Fibroblast of lung (primary cell): ENCODE results near the gene MORC4. TPM values are rescaled to one million over a fixed set of nuclear protein-coding genes. Genes with fewer than 3 reads are reported as not detected.

ENCODE experiments used
- DNase-seq, 2 donors: peaks; one replicate each; pipeline versions ENCODE4 v3.0.0 to v3.0.0-alpha.2; 2010; ENCODE audit warnings: low read depth in 2 of 2
- H2AFZ ChIP-seq: 2 replicates; pipeline ENCODE4 v1.5.1; 2012; ENCODE audit warnings: low read length, control low read depth, inconsistent platforms
- H3K27ac ChIP-seq: 2 replicates; pipeline ENCODE4 v1.5.1; 2011; ENCODE audit warnings: low read length, control low read depth; ENCODE audit not compliant: insufficient read depth
- H3K27me3 ChIP-seq: 2 replicates; pipeline ENCODE4 v1.5.1; 2011; ENCODE audit warnings: mild to moderate bottlenecking, low read length; ENCODE audit not compliant: control insufficient read depth, insufficient read depth
- H3K36me3 ChIP-seq: 2 replicates; pipeline ENCODE4 v1.5.1; 2011; ENCODE audit warnings: low read length; ENCODE audit not compliant: control insufficient read depth, insufficient read depth
- H3K4me1 ChIP-seq: 2 replicates; pipeline ENCODE4 v1.5.1; 2011; ENCODE audit warnings: low read length; ENCODE audit not compliant: control insufficient read depth, insufficient read depth; ENCODE audit errors: extremely low read depth
- H3K4me2 ChIP-seq: 2 replicates; pipeline ENCODE4 v1.5.1; 2011; ENCODE audit warnings: low read length, control low read depth; ENCODE audit not compliant: insufficient read depth; ENCODE audit errors: extremely low read depth
- H3K4me3 ChIP-seq, 4 experiments: fragments of 200-600 bp in 1 of 4; sonication (generic) in 1 of 4; replicated peaks in 1 of 4; 2 replicates each; pipeline ENCODE4 v1.5.1; 2011 to 2016; ENCODE audit warnings: low read length in 4 of 4, low read depth in 3 of 4, mild to moderate bottlenecking in 3 of 4, control low read depth in 2 of 4, inconsistent platforms in 1 of 4, mixed read lengths in 1 of 4; ENCODE audit not compliant: insufficient read depth in 1 of 4; ENCODE audit errors: control extremely low read depth in 1 of 4
- H3K79me2 ChIP-seq: 2 replicates; pipeline ENCODE4 v1.5.1; 2012; ENCODE audit warnings: mild to moderate bottlenecking, low read length, inconsistent platforms; ENCODE audit not compliant: control insufficient read depth, insufficient read depth
- H3K9ac ChIP-seq: 2 replicates; pipeline ENCODE4 v1.5.1; 2011; ENCODE audit warnings: mild to moderate bottlenecking, low read length, control low read depth; ENCODE audit not compliant: insufficient read depth
- H3K9me3 ChIP-seq: 2 replicates; pipeline ENCODE4 v1.5.1; 2012; ENCODE audit warnings: low read depth, low read length; ENCODE audit not compliant: control insufficient read depth, insufficient read depth
- H4K20me1 ChIP-seq: 2 replicates; pipeline ENCODE4 v1.5.1; 2011; ENCODE audit warnings: low read length; ENCODE audit not compliant: control insufficient read depth, insufficient read depth; ENCODE audit errors: extremely low read depth
- EZH2 ChIP-seq: IDR thresholded peaks from 2 replicates; pipeline ENCODE4 v1.5.1; 2012; ENCODE audit warnings: low read length, control low read depth, mild to moderate bottlenecking; ENCODE audit errors: missing control alignments
- polyA minus RNA-seq: library from RNA; depleted of rRNA, polyadenylated mRNA; stranded (reverse); fragments of >200 nt; gene quantifications from 2 replicates; pipeline ENCODE4 v1.2.3, GENCODE V29; 2011; ENCODE audit warnings: low replicate concordance
- polyA plus RNA-seq, 2 donors: library from polyadenylated mRNA; depleted of rRNA in 1 of 2; stranded (reverse) in 1 of 2; unstranded in 1 of 2; fragments of >200 nt; gene quantifications; 2 replicates each; pipeline ENCODE4 v1.2.1, GENCODE V29; 2011 to 2012; ENCODE audit warnings: missing spikeins in 1 of 2
- total RNA-seq: library from RNA; depleted of rRNA; stranded (reverse); fragments of >200 nt; gene quantifications from 2 replicates; pipeline ENCODE4 v1.2.1, GENCODE V29; 2014
- TF ChIP-seq, protein P1 (sequence below), 2 donors: IDR thresholded peaks in 1 of 2; conservative IDR thresholded peaks in 1 of 2; 1 replicate in 1 of 2; 2 replicates in 1 of 2; pipeline ENCODE4 v1.5.1; 2011 to 2012; ENCODE audit warnings: low read length in 2 of 2, control low read depth in 1 of 2, inconsistent platforms in 1 of 2, low read depth in 1 of 2, mild to moderate bottlenecking in 1 of 2

Gene MORC4
- 43.7 and 44.8 TPM in 2 replicates for total RNA-seq
- polyA plus RNA-seq = 24.5 and 27.5 TPM in 2 replicates
- 20.3 and 20.4 TPM in 2 replicates for polyA plus RNA-seq (2012)
- 9.3 and 12.3 TPM in 2 replicates for polyA minus RNA-seq

GRCh38 chrX:107000013-107000515 lies at the start of gene MORC4:
MORC4 (minus strand) TSS chrX:107000212; CDS start chrX:106999969, 243 bp downstream.
- Histone ChIP-seq H3K4me1 (no peaks in the 10 kb centered on the region), H4K20me1 (no peaks in the 10 kb centered on the region), H3K4me3 (peak within 1 kb of the TSS; percentile 62 to 72 (median 65)), H3K27me3 (no peaks in the 10 kb centered on the region), H3K4me2 (peak within 1 kb of the TSS; percentile 68), H3K9me3 (no peaks in the 10 kb centered on the region), H3K79me2 (no peaks in the 10 kb centered on the region), H3K36me3 (no peaks in the 10 kb centered on the region), H3K9ac (peak within 1 kb of the TSS; percentile 59), H3K27ac (peak within 1 kb of the TSS; percentile 54), H2AFZ (peak within 1 kb of the TSS; percentile 65)
- peak; percentile 78 to 85 for DNase-seq
- TF ChIP-seq EZH2 = no peak
- TF ChIP-seq, protein P1, sequence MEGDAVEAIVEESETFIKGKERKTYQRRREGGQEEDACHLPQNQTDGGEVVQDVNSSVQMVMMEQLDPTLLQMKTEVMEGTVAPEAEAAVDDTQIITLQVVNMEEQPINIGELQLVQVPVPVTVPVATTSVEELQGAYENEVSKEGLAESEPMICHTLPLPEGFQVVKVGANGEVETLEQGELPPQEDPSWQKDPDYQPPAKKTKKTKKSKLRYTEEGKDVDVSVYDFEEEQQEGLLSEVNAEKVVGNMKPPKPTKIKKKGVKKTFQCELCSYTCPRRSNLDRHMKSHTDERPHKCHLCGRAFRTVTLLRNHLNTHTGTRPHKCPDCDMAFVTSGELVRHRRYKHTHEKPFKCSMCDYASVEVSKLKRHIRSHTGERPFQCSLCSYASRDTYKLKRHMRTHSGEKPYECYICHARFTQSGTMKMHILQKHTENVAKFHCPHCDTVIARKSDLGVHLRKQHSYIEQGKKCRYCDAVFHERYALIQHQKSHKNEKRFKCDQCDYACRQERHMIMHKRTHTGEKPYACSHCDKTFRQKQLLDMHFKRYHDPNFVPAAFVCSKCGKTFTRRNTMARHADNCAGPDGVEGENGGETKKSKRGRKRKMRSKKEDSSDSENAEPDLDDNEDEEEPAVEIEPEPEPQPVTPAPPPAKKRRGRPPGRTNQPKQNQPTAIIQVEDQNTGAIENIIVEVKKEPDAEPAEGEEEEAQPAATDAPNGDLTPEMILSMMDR (conservative IDR thresholded peaks at IDR 0.05 in 1 of 2, IDR thresholded peaks at IDR 0.05 in 1 of 2; ENCODE audit: low read depth in 1 of 2, low read length in 2 of 2) = no peak

DNA sequence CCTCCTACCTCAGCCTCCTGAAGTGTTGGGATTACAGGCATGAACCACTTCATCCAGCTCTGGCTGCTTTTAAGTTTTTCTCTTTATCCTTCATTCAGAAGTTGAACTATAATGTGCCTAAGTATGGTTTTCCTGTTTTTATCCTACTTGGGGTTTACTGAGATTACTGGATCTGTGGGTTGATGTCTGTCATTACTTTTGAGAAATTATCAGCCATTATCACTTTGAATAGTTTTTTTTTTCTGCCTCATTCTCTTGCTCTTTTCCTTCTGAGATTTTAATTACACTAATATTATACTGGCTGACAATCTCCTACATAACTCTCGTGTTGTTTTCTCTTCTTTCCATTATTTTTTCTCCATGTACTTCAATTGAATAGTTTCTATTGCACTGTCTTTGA lies 47.6 kb upstream of the MORC4 start:
- H3K9ac ChIP-seq = no peak overlapping the region
- H3K4me3 ChIP-seq = no peak overlapping the region
- no peak overlapping the region for H3K4me2 ChIP-seq
- no peak overlapping the region for H3K27ac ChIP-seq
- no peaks in the 10 kb centered on the region for H3K36me3 ChIP-seq
- no peak overlapping the region for H2AFZ ChIP-seq
- no peak for DNase-seq
- no peaks in the 10 kb centered on the region for H3K27me3 ChIP-seq
- no peaks in the 10 kb centered on the region for H3K79me2 ChIP-seq
- TF ChIP-seq, protein P1 (conservative IDR thresholded peaks at IDR 0.05 in 1 of 2, IDR thresholded peaks at IDR 0.05 in 1 of 2; ENCODE audit: low read depth in 1 of 2, low read length in 2 of 2) = no peak
- TF ChIP-seq EZH2 = no peak
- H4K20me1 ChIP-seq = no peaks in the 10 kb centered on the region
- no peaks in the 10 kb centered on the region for H3K9me3 ChIP-seq
- H3K4me1 ChIP-seq = no peaks in the 10 kb centered on the region

DNA sequence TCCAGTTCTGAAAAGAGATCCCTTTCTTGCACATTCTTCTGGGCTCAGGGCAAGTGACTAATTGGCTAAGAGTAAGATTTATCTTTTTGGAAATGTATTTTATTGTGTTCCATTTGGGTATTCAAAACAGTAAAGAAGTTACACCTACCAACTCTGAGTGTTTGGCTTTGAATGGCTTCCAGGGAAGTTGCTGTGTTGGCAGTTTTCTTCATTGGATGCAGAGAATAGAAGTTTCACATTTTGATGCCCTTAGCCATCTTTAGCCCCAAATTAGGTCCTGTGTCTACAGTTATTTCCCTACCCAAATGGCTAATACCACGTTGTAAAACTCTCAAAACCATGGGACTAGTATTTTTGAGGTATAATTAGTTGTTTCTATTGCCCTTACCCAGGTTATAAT lies 29.7 kb upstream of the MORC4 start:
- no peaks in the 10 kb centered on the region for H4K20me1 ChIP-seq

More for the DNA sequence above, 29.7 kb upstream of the MORC4 start:
- Histone ChIP-seq H3K4me1 (no peaks in the 10 kb centered on the region), H3K27ac (no peak overlapping the region), H2AFZ (no peak overlapping the region), H3K4me2 (no peak overlapping the region), H3K4me3 (no peak overlapping the region), H3K79me2 (no peaks in the 10 kb centered on the region), H3K9ac (no peak overlapping the region), H3K27me3 (no peaks in the 10 kb centered on the region), H3K36me3 (no peaks in the 10 kb centered on the region), H3K9me3 (no peaks in the 10 kb centered on the region)
- TF ChIP-seq, protein P1 (conservative IDR thresholded peaks at IDR 0.05 in 1 of 2, IDR thresholded peaks at IDR 0.05 in 1 of 2; ENCODE audit: low read depth in 1 of 2, low read length in 2 of 2) = no peak
- TF ChIP-seq EZH2 = no peak
- no peak for DNase-seq
